Common myeloid progenitor, CD34-positive (primary cell): Measurements from ENCODE around the gene PANX2.
"Not testable (repeated sequence)": the region's sequence is repeated elsewhere in the genome, so short reads cannot be mapped to it uniquely, and the experiment has no call there.

ENCODE experiments used
- CTCF ChIA-PET: fragments of 350-600 bp; sonication (Branson Sonifier 250); formaldehyde crosslinking; loops from one replicate; lab custom pipeline; 2021; ENCODE audit warnings: antibody characterized with exemption; lab: Charles Lee
- POLR2A ChIA-PET: fragments of 350-600 bp; sonication (Branson Sonifier 250); formaldehyde crosslinking; loops from one replicate; lab custom pipeline; 2021; ENCODE audit warnings: antibody characterized with exemption; lab: Charles Lee
- DNase-seq, 3 donors: peaks; one replicate each; pipeline versions ENCODE4 v3.0.0 to v3.0.0-alpha.2; 2013
- H3K27ac ChIP-seq, 2 experiments: 1 replicate in 1 of 2; 2 replicates in 1 of 2; pipeline ENCODE4 v1.7.0; 2013; ENCODE audit warnings: inconsistent platforms in 2 of 2, low read length in 2 of 2, mild to moderate bottlenecking in 2 of 2, low read depth in 1 of 2, moderate library complexity in 1 of 2; ENCODE audit not compliant: severe bottlenecking in 2 of 2, insufficient read depth in 1 of 2, poor library complexity in 1 of 2
- H3K27me3 ChIP-seq, 5 experiments: replicated peaks in 2 of 5; 1 replicate in 3 of 5; 2 replicates in 2 of 5; pipeline versions ENCODE4 v1.6.1 to v1.7.0; 2013; ENCODE audit warnings: low read length in 4 of 5, mild to moderate bottlenecking in 2 of 5, moderate library complexity in 2 of 5, inconsistent platforms in 1 of 5; ENCODE audit not compliant: insufficient read depth in 5 of 5, control insufficient read depth in 4 of 5
- H3K36me3 ChIP-seq, 4 experiments: 1 replicate in 2 of 4; 2 replicates in 2 of 4; pipeline versions ENCODE4 v1.6.1 to v1.7.0; 2013; ENCODE audit warnings: low read length in 3 of 4, control low read depth in 1 of 4, mild to moderate bottlenecking in 1 of 4; ENCODE audit not compliant: control insufficient read depth in 4 of 4, insufficient read depth in 4 of 4
- H3K4me1 ChIP-seq, 4 experiments: 1 replicate in 3 of 4; 2 replicates in 1 of 4; pipeline versions ENCODE4 v1.6.1 to v1.7.1; 2013; ENCODE audit warnings: low read length in 3 of 4, mild to moderate bottlenecking in 3 of 4, control low read depth in 1 of 4, inconsistent platforms in 1 of 4, moderate library complexity in 1 of 4; ENCODE audit not compliant: control insufficient read depth in 4 of 4, insufficient read depth in 4 of 4; ENCODE audit errors: control extremely low read depth in 1 of 4
- H3K4me3 ChIP-seq, 7 experiments: 1 replicate in 4 of 7; 2 replicates in 3 of 7; pipeline versions ENCODE4 v1.5.1 to v1.7.0; 2013; ENCODE audit warnings: mild to moderate bottlenecking in 7 of 7, low read length in 6 of 7, moderate library complexity in 6 of 7, inconsistent platforms in 2 of 7, low read depth in 2 of 7, control low read depth in 1 of 7; ENCODE audit not compliant: insufficient read depth in 4 of 7, control insufficient read depth in 1 of 7; ENCODE audit errors: extremely low read depth in 1 of 7
- H3K9me3 ChIP-seq, 5 experiments: 1 replicate in 4 of 5; 2 replicates in 1 of 5; pipeline versions ENCODE4 v1.6.1 to v1.7.1; 2013; ENCODE audit warnings: low read length in 4 of 5, mild to moderate bottlenecking in 2 of 5, inconsistent platforms in 1 of 5, low read depth in 1 of 5, moderate library complexity in 1 of 5; ENCODE audit not compliant: control insufficient read depth in 4 of 5, insufficient read depth in 2 of 5; ENCODE audit errors: control extremely low read depth in 1 of 5
- WGBS: methylation state at CpG from one replicate; pipeline ENCODE4 v1.1.5; 2013; ENCODE audit not compliant: insufficient coverage; 5-methylcytosine and 5-hydroxymethylcytosine counted together

Gene PANX2

DNA sequence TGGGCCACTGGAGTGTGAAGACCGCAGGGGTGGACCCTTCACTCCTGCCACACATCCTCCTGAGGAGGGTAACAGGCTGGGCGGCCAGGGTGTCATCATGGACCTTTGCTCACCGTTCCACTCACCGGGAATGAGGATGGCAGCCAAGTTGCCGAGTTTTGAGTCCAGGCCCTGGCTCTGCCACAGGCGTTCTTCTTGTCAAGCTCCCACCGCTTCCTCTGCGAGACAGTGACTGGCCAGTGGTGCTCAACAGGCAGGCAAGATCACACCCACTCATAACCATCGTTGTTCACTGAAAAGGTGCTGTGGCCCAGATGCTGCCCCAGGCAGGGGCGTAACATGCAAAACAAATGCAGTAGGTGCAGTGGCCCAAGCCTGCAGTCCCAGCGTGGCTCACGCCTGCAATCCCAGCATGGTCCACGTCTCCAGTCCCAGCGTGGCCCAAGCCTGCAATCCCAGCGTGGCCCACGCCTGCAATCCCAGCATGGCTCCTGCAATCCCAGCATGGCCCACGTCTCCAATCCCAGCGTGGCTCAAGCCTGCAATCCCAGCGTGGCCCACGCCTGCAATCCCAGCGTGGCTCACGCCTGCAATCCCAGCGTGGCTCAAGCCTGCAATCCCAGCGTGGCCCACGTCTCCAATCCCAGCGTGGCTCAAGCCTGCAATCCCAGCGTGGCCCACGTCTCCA is 5.0 kb upstream of the PANX2 start:
- Histone ChIP-seq H3K27me3 (peaks cover 0 to 13% (median 6%) of the 10 kb centered on the region in 5 experiments), H3K27ac (no peak overlapping the region), H3K4me1 (peaks cover 0 to 9% (median 8%) of the 10 kb centered on the region in 4 experiments), H3K36me3 (no peaks in the 10 kb centered on the region), H3K4me3 (no peak overlapping the region), H3K9me3 (no peaks in the 10 kb centered on the region)
- DNase-seq = no peak
- POLR2A ChIA-PET = interaction anchor here (0.6 to 1.2 kb wide), 2 partner anchors 25 to 31 kb away, joined by 4 to 6 read pairs; no protein-coding TSS in a partner anchor
- 96% methylated on average over 25 of the region's 28 CpGs for WGBS
- CTCF ChIA-PET = interaction anchor here (1.6 kb wide), 1 partner anchor 17 kb away, joined by 3 read pairs; no protein-coding TSS in a partner anchor

DNA sequence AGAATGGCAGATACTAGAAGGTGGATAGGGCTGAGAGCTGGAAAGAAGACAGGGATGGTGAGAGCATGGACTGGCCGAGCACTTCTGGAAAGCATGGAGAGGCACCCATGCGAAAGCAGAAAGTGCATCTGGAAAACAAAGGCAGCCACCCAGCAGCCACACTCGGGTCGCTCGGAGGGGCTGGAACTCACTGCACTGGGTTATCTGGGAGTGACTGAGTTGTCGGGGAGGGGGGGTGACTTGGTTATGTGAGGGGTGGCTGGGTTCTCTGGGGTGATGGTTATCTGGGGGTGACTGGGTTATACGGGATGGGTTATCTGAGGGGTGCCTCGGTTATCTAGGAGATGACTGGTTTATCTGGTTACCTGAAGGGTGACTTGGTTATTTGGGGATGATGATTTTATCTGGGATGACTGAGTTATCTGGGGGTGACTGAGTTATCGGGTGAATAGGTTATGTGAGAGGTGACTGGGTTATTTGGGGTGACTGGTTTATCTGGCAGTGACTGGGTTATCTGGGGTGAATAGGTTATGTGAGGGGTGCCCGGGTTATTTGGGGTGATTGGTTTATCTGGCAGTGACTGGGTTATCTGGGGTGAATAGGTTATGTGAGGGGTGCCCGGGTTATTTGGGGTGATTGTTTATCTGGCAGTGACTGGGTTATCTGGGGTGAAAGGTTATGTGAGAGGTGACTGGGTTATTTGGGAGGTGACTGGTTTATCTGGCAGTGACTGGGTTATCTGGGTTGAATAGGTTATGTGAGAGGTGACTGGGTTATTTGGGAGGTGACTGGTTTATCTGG is 2.6 kb upstream of the PANX2 start:
- DNase-seq = no peak
- Histone ChIP-seq H3K36me3 (no peaks in the 10 kb centered on the region), H3K4me3 (no peak overlapping the region), H3K4me1 (peaks cover 0 to 26% (median 20%) of the 10 kb centered on the region in 4 experiments), H3K9me3 (no peaks in the 10 kb centered on the region), H3K27me3 (peaks cover 0 to 13% (median 7%) of the 10 kb centered on the region in 5 experiments), H3K27ac (no peak overlapping the region)
- ChIA-PET CTCF (interaction anchor here (0.6 to 1.6 kb wide), 3 partner anchors 13 to 22 kb away, joined by 3 read pairs; no protein-coding TSS in a partner anchor), POLR2A (no interaction called here)
- WGBS = 79% methylated on average over 11 of the region's 11 CpGs

DNA sequence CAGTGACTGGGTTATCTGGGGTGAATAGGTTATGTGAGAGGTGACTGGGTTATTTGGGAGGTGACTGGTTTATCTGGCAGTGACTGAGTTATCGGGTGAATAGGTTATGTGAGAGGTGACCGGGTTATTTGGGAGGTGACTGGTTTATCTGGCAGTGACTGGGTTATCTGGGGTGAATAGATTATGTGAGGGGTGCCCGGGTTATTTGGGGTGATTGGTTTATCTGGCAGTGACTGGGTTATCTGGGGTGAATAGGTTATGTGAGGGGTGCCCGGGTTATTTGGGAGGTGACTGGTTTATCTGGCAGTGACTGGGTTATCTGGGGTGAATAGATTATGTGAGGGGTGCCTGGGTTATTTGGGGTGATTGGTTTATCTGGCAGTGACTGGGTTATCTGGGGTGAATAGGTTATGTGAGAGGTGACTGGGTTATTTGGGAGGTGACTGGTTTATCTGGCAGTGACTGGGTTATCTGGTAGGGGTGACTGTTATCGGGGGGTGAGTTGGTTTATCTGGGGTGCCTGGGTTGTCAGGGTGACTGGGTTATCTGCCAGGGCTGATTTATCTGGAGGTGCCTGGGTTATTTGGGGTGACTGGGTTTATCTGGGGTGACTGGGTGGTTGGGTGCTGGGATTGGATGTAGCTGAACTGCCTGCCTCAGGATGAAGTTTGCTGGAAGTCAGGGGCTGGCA is 1.9 kb upstream of the PANX2 start:
- H3K27me3 ChIP-seq = peaks cover 0 to 13% (median 7%) of the 10 kb centered on the region in 5 experiments
- CTCF ChIA-PET, H3K27ac ChIP-seq, H3K36me3 ChIP-seq, DNase-seq, H3K9me3 ChIP-seq, POLR2A ChIA-PET: not testable (repeated sequence)
- H3K4me3 ChIP-seq = peak overlapping the region in 1 of 7 experiments; percentile 48
- H3K4me1 ChIP-seq = peaks cover 0 to 33% (median 27%) of the 10 kb centered on the region in 4 experiments
- WGBS = no CpG with 5 or more reads among the region's 5 CpGs

- Histone ChIP-seq H3K4me1 (peaks cover 0 to 38% (median 31%) of the 10 kb centered on the region in 4 experiments), H3K9me3 (no peaks in the 10 kb centered on the region), H3K27me3 (peaks cover 0 to 13% (median 7%) of the 10 kb centered on the region in 5 experiments), H3K27ac (no peak overlapping the region), H3K36me3 (no peaks in the 10 kb centered on the region), H3K4me3 (peak overlapping the region in 4 of 7 experiments; percentile 46 to 64 (median 56))
- WGBS = 24% methylated on average over 17 of the region's 36 CpGs
- DNase-seq = no peak
- ChIA-PET POLR2A (no interaction called here), CTCF (no interaction called here)
Measured at GRCh38 chr22:50169181-50169759, 1.3 kb upstream of the PANX2 start.

DNA sequence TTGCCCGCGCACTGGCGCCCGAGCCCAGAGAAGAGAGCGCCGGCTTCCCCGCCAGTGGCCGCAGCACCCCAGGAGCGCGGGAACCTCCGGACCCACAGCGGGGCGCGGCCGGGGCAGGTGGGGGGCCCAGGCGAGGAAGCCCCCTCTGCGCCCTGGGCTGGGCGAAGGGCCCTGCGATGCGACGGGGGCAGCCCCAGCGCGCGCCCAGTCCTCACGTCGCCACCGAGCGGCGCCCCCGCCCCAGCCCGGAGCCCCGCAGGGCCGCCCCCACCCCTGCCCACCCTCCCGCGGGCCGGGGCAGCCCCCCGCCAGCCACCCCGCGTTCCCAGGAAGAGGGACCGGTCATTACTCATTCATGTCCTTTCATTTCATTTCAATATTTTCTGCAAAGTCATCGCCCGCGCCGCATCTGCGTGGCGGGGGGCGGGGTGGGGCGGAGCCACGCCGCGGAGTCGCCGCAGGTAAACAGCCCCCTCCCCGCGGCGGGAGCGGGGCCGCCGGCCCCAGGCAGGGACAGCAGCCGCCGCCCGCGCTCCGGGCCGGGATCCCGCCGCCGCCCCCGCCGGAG is 673 bp upstream of the PANX2 start:
- Histone ChIP-seq H3K4me3 (peak overlapping the region in 6 of 7 experiments; percentile 34 to 64 (median 47)), H3K4me1 (peaks cover 0 to 38% (median 31%) of the 10 kb centered on the region in 4 experiments), H3K27ac (no peak overlapping the region), H3K9me3 (no peaks in the 10 kb centered on the region), H3K27me3 (peaks cover 0 to 13% (median 7%) of the 10 kb centered on the region in 5 experiments), H3K36me3 (no peaks in the 10 kb centered on the region)
- WGBS = under 1% methylated on average over 52 of the region's 70 CpGs
- POLR2A ChIA-PET = interaction anchor here (1.8 to 2.0 kb wide), 2 partner anchors 15 to 22 kb away, joined by 7 to 11 read pairs; no protein-coding TSS in a partner anchor
- CTCF ChIA-PET = no interaction called here
- DNase-seq = peak; percentile 70 to 91 (median 91)

- DNase-seq = no peak
- Histone ChIP-seq H3K4me1 (peaks cover 0 to 38% (median 31%) of the 10 kb centered on the region in 4 experiments), H3K4me3 (peak overlapping the region in 3 of 7 experiments; percentile 43 to 78 (median 60)), H3K27me3 (peaks cover 0 to 13% (median 9%) of the 10 kb centered on the region in 5 experiments), H3K27ac (no peak overlapping the region), H3K9me3 (no peaks in the 10 kb centered on the region), H3K36me3 (no peaks in the 10 kb centered on the region)
- ChIA-PET POLR2A (interaction anchor here (1.8 to 2.0 kb wide), 2 partner anchors 13 to 20 kb away, joined by 7 to 11 read pairs; no protein-coding TSS in a partner anchor), CTCF (interaction anchor here (0.8 to 1.4 kb wide), 2 partner anchors 20 to 66 kb away, joined by 4 read pairs; no protein-coding TSS in a partner anchor)
- WGBS = 95% methylated on average over 14 of the region's 15 CpGs
Measured at GRCh38 chr22:50171319-50171964, 911 bp downstream of the PANX2 start.
